GM19193 (cell line): ENCODE measurements around the gene SIPA1L2.

ENCODE experiments used
- POLR2A ChIP-seq: IDR thresholded peaks from 4 replicates; pipeline ENCODE4 v1.6.1; 2011; ENCODE audit not compliant: insufficient read depth, insufficient read length; ENCODE audit errors: extremely low read depth

The SIPA1L2 gene

DNA sequence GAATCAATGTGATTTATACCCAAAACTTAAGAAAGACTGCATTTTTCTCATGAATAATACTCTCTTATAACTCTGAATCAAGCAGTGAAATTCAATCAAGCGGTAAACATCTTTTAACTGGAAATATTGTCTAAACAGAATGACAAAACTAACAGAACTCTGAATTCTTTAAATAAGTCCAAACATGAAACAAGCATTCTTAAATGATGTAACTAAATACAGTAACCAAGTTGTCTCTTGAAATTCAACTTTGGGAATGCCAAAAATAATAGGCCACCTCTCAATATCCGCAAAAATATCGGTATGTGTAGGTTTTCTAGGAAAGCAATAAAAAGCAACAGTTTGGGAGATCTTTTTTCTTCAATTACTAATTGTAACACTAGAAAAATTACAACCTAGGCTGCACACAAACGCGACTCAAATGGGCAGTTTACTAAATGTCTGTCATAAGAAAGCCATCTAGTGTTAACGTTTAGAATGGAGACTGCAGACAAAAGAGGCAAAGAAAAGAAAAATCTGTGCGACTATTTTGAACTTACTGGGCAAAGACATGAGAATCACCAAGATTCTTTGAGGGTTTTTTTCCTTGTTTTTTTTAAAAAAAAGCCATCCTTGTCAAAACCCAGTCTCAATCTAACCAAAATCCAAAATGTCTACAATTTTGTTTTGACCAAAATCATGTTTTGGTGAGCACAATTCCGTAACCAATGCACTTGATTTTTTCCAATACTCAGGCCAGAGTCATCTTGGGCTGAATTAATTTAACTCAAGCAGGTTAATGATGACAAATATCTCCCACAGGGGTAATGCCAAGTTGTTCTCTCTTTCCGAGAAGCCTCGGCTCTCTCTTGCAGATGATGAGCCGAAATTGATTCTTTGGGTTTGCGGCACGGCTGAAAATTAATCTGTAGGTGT lies 1.3 kb downstream of the SIPA1L2 start:
- no peak for TF ChIP-seq POLR2A

DNA sequence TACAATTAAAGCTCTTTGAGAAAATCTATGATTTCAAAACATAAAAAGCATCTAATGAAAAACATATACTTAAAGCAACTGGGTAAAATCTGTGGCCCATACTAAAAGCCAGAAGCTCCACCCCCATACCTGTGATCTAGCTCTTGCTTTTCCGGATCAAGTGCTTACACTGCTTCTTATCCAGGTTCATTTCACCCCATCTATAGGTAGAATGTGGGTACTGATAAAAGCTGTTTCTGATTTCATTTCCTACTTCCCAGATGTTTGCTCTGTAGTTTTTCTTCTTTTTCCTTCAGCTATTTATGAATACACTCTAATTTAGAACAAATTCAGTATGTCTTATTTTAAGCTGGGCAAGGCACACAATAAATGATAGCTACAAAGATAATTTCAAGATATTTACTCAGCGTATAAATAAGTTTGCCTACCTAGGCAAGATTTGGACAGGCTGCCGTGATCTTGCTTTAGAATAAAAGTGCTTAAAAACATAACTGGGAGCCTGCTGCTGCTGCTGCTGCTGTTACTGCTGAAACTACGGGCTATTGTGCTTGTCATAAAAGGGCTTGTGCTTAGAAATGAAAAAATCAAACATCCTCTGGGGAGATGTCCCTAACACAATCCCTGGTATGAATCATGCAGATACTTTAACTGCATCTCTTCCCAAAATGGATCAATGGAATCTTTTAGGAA lies 2.1 kb downstream of the SIPA1L2 start:
- no peak for TF ChIP-seq POLR2A

DNA sequence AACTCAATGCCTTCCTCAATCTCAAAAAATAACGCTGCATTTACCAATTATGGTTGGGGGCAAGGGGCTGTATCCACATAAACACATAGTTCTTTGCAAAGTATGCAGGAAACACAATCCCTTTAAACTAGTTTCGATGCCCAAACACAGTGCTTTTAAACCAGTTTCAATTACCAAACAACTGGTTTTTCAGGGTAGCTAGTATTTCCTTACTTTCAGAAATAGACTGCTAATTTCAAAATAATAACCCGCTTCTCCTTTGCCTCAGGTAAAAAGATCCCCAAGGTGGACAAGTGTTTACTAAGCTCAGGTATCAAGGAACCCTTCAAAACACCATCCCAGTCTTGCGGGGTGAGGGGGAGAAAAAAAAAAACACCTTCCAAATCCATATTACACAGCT lies 2.8 kb downstream of the SIPA1L2 start:
- TF ChIP-seq POLR2A: no peak

DNA sequence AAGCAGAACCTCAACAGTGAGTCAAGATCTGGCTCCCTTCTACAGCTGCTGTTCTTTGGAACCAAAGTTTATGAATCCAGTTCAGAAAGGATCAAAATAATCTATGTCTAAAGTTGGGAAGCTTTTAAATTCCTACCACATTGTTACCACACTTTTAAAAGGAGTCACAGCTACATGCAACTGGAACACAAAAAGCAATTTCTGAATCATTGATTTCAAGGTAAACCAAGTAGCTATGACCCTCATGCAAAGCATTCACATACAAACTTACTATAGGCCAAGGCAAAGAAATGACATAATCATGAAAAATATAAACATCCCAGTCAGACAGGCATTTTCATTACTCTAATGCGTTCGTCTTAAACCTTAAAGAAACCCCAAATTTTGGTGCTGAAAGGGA lies 3.5 kb downstream of the SIPA1L2 start:
- TF ChIP-seq POLR2A: no peak

DNA sequence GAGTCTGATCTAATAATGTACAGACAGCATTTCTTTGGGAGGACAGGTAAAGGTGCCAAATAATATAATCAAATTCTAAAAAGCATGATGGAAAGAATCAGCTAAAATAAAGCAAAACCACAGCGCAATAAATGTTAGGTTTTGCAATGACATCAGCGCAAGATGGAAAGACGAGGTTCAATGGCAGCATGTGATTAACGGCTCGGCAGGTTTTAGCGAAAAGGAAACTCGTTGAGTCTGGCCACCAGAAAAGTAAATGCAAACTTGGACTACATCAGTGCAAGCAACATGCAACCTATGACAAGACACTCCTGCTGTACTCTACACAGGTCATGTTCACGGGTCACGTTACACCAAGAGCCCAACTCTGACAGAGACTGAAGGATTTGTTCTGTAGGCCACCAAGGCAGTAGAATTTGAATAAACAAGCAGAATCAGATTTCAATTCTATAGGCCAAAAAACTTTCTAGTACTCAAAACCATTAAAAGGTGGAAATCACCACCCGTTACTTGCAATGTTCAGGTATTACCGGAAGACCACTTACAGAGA lies 4.5 kb downstream of the SIPA1L2 start:
- TF ChIP-seq POLR2A: no peak

DNA sequence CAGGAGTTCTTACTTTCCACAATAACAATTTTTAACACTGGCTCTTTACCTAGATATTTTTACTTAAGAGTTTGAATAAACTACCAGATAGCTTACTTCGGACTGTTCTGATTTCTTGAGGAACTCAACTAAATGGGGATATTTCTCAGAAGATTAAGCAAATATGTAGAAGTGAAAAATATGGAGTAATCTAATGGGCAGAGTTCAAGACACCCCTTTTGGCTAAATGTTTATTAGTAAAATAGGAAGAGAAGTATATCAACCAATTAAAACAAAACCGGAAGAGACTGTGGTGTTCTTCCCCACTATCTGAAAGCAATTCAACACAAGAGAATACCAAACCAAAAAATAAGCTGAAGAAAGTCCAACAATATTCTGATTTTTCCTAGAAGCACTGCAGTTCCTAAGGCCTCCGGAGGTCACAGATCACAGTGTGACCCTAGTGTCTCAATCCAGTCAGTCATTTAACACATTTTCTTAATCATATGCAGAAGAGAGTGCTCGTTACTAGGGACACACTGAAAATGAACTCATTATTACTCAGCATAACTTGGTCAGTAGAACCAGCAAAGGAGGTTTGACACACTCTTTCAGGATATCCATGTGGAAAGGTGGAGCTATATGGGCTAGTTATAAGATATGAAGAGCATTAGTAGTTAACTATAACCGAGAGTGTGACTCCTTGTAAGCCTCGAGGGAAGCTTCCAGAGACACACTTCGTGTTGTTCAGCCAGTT lies 5.2 kb downstream of the SIPA1L2 start:
- TF ChIP-seq POLR2A: no peak

DNA sequence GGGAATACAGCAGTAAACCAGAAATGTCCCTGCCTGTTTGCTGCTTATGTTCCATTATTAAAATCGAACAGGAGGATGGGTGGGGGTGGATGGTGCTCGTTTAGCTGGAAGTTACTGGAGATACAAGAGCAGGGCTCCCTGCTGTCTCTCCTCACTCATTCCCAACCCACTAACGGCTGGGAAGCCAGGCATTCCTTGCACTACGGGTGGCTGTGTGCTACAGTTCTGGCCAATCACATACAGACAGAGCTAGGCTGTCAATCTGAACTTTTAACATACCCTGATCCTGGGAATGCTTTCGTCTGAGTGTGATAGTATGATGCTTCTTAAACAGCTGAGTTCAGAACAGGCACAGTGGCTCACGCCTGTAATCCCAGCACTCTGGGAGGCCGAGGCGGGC lies 7.0 kb downstream of the SIPA1L2 start:
- TF ChIP-seq POLR2A: no peak

DNA sequence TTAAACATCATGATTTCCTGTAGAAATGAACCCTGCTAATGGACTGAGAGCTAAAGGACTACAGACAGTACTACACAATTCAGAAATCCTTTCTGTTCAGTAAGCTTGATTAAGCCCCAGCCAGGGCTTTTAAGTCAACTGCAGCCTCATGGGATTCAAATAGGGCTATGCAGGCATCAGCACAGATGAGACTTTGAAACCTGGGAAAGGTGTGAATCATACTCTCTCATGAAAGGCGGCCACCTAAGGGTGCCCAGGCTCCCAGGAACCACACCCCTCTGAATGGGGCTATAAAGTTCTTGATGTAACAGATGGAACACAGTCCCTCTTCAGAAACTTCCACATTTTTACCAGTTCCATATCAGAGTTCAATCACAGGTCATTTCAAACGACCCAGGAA lies 7.6 kb downstream of the SIPA1L2 start:
- no peak for TF ChIP-seq POLR2A

DNA sequence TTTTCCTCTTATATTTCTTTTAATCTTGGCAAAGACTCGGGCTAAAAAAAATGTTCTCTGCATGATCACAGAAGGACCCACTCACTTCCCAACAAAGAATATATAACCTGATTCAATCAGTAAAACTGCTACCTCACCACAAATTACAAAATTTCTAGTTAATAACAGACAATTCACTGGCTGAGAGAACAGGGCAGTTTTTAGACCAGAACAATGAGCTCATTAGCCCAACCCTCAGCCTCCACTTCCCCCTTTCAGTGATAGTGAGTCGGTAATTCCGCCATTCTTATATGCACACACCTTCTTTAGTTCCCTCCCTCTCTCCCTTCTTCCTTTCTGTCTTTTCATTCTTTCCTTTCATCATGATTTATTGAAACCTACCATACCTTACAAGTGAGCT lies 8.9 kb downstream of the SIPA1L2 start:
- no peak for TF ChIP-seq POLR2A

DNA sequence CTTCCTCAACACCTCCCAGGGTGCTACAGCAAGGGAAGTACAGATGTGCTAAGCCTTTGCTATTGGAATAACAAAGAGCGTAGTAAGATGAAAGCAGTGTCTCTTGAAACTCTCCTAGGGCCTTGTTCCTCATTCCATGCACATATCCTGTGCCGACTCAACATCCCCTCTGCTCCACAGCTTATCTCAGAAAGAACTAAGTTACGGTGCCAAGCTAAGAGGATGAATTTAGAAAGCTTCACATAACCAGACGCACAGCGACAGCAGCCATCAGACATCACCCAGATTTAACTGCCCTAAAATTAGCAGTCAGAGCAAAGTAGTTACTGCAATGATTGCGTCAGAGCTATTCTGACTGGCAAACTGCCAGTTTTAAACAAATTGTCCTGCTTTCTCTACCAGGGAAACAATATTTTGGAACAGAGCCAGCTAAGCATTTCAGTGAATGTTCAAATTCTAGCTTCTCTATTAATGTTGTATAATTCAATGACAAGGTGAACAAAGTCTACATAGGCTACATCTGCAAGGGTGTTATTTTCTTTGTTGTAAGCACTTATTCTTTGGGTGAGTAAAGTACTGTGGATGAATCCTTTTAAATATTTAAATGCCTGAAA lies 9.5 kb downstream of the SIPA1L2 start:
- TF ChIP-seq POLR2A: no peak

DNA sequence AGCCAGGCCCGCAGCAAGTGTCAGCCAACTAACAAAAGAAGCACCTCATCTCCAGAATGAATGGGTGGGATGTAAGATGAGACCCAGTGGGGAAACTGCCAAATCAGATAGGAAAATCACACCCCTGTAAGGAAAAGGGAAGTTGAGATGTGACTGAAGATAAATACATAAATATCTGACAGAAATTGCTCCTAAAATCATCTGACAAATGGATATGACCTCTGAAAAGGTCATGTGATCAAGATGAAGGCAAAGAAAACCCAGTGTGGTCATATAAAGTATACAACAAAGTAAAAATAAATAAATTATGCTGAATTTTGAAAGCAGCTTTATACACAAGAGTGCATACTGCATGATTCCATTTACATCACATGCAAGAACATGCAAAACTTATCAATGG lies 12.7 kb downstream of the SIPA1L2 start:
- TF ChIP-seq POLR2A: no peak

DNA sequence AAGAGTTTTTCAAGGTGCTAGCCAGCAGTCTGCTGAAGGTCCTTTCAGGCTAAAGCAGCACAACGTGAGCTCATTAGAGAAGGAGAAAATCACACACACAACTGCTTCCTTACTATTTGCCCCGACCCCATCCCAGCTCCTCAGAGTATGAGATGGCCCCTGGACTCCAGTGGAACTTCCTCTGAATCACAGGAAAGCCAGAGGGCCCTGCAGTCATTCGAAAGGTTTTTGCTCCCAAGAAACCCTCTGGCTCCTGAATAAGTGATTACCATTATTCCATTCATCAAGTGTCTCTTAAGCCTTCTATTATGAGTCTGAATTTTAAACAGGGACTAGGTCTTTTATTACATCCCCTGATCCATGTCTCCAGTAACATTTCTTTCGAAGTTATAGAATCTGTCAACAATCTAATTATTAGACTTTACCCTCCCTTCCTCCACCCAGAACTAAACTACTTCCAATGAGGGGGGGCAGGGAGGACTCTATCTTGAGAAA lies 14.6 kb downstream of the SIPA1L2 start:
- TF ChIP-seq POLR2A: no peak

DNA sequence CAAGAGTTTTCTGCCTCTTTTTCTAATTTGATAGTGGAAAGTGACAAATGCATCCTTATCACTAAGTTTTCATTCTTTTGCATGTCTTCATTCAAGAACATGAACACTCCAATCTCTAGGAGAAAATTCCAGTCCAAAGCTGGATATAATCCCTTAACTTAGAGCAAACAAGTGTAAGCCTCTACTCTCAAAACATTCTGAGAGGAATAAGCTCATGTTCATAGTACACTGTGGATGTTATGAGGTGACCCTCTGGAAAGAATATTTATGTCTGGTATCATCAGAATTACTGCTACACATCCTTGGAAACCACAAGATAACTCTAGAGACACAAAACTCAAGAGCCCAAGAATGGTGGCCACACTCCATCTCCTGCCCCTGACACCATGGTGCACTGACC lies 15.1 kb downstream of the SIPA1L2 start:
- TF ChIP-seq POLR2A: no peak

DNA sequence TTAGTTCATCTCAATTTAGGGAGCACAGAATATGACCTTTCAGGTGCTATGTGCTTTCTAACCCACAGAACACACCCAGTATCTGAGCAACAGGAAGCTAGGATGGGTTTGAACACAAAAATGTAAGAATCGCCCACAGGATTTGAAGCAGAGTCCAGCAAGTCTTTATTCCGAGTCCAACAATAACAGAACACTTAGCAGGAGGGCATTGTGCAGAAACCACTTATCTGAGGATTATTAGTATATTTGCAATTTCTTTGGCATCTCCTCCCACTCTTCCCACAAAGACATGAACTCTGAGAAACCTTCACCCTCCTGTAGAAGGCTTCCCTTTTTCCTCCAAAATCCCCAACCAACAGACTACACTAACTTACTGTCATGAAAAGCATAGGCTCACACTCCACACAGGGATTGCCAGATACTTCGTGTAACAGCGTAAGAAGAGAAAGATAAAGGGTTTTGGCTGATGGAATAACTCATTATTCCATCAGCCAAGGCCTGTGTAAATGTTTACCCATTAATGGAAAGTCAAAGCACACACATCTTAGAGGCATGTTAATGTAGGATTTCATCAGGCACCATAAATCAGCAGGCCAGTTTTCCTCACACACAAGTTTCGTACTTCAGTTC lies 16.1 kb downstream of the SIPA1L2 start:
- no peak for TF ChIP-seq POLR2A
